Measurements from ENCODE around the gene ZNF700.
"Not testable (repeated sequence)": the region's sequence is repeated elsewhere in the genome, so short reads cannot be mapped to it uniquely, and the experiment has no call there.

The ZNF700 gene

GRCh38 chr19:11989112-11989456, 64.2 kb downstream of the ZNF700 start:
- Histone ChIP-seq H3K27me3 (no peaks in the 10 kb centered on the region), H3K27ac (peak overlapping the region; percentile 91), H3K36me3 (no peaks in the 10 kb centered on the region), H3K9me3 (no peaks in the 10 kb centered on the region), H3K4me3 (ENCODE audit: low read depth in 1 of 2, low read length in 1 of 2) (peak overlapping the region; percentile 87 to 93), H3K4me1 (ENCODE audit: control insufficient read depth in 1 of 2, insufficient read depth in 1 of 2, low read depth in 1 of 2, low read length in 1 of 2) (peaks cover 24 to 28% of the 10 kb centered on the region in 2 experiments)
- no peak for TF ChIP-seq CTCF (IDR thresholded peaks at IDR 0.05)

DNA sequence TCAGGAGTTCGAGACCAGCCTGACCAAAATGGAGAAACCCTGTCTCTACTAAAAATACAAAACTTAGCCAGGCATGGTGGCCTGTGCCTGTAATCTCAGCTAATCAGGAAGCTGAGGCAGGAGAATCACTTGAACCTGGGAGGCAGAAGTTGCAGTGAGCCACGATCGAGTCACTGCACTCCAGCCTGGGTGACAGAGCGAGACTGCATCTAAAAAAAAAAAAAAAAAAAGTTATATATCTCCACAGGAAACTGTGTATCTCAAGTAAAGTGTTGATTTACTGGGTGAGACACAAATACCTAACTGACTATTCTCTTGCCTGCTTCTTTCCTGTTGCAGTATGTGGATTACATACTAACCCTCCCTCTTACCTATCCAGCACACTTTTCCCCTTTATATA, 67.0 kb downstream of the ZNF700 start:
- H3K9me3 ChIP-seq; H3K27me3 ChIP-seq; H3K36me3 ChIP-seq; H3K4me3 ChIP-seq (ENCODE audit: low read depth in 1 of 2, low read length in 1 of 2); H3K27ac ChIP-seq: not testable (repeated sequence)
- H3K4me1 ChIP-seq (ENCODE audit: control insufficient read depth in 1 of 2, insufficient read depth in 1 of 2, low read depth in 1 of 2, low read length in 1 of 2) = peaks cover 20 to 25% of the 10 kb centered on the region in 2 experiments

DNA sequence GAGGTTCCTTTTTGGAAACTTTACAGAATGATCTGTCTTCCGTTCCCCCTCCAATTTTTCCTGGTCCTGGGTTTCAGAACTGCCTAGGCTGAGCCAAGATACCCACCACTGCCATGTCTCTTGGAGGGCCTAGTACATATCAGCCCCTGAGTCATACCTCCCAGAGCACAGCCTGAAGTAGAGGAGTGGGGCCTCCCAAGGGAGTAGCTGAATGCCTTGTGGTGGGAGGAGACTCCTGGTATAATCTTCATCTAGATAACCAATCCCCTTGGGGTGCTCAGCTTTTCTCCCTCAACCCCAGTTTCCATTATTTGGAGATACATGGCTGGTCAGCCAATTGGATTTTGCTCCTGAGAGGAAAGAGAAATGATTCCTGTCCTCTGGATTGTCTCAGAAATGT, 70.3 kb downstream of the ZNF700 start:
- peaks cover 9% of the 10 kb centered on the region for H3K36me3 ChIP-seq
- no peak for TF ChIP-seq CTCF (IDR thresholded peaks at IDR 0.05)
- H3K27me3 ChIP-seq = no peaks in the 10 kb centered on the region

More for the DNA sequence above, 70.3 kb downstream of the ZNF700 start:
- no peak overlapping the region for H3K4me3 ChIP-seq (ENCODE audit: low read depth in 1 of 2, low read length in 1 of 2)
- no peaks in the 10 kb centered on the region for H3K9me3 ChIP-seq
- no peak overlapping the region for H3K27ac ChIP-seq
- no peaks in the 10 kb centered on the region for H3K4me1 ChIP-seq (ENCODE audit: control insufficient read depth in 1 of 2, insufficient read depth in 1 of 2, low read depth in 1 of 2, low read length in 1 of 2)

All from neutrophil (primary cell).